ENCODE results near the gene IRF2.
"Not testable (repeated sequence)": the region's sequence is repeated elsewhere in the genome, so short reads cannot be mapped to it uniquely, and the experiment has no call there.

The IRF2 gene

DNA sequence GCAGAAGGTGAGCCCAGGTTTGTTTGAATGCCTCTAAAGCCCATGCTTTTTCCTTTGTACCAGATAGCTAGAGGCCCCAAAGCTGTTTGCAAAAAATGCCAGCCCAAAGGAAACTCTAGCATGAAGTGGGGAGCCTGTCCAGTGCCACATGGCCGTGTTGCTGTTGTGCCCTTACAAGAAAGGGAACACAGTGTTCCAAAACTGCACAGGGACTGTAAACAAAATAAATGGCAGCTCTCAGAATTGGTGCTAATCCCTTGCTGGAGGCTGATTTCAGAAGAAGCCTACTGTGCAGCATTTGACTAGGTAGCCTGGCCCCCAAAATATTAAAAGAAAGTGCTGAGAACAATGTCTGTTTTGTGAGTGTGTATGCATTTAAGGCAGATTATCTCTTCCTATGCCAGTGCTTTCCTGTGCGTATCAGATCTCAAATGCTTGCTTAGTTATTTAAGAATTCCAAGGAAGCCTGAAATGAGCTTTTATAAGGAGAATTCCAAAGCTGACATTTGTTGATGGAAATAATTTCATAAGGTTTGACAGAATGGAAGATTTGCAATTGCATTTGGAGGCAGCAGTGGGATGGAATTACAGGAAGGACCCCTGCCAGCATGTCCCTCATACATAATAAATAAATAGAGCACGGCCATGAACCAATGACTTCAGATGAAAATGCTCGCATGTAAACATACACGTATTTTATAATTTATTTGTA lies 115.7 kb downstream of the IRF2 start:
- DNase-seq: no peak

DNA sequence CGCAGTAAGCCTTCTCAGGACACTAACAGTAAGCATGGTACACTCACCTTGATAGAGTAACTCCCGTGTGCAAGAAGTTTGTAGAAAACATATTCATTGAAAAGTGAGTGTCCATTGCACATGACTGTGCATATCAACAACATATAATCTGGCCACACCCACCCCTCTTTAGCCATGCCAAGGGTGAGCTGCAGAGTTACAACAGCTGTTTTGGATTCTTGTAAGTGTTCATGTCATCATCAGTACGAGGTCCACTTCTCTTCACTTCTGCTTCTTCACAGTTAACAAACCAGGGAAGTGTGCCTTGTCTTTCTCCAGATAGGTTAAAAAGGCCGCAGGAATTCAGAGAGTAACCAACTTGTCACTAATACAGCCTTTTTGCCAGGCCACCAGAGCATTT lies 116.6 kb downstream of the IRF2 start:
- no peak for DNase-seq

DNA sequence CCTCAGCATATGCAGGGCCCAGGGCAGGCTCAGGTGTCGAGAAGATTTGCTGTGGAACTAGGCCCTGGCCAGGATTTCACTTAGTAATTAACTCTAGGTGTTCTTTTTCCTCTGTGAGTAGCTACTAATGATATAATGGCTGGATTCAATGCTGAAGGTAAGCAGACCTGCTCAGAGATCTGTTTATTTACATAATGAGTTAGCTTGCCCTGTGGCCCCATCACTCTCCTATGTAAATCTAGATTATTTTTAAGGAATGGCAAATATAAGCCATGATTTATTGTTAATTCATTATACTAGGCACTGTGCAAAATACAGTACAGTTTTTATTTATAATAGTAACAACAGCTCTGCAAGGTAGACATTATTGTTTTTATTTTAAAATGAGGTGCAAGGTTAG lies 117.2 kb downstream of the IRF2 start:
- no peak for DNase-seq

DNA sequence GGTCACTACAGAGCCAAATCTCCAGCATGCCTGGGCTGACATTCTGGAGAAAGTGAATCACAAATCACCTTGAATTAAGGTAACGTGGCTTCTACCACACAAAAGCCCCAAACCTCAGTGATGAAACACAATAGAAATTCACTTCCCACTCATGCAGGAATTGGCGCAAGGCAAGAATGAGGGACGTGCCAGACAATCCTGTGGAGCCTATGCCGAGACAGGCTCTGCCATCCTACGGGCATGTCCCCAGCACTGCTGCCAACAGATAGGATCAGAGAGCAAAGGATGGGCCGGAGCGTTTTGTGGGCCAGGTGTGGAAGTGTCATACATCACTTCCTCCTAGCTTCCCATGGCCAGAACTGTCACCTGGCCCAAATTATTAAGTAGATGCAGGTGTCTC lies 118.0 kb downstream of the IRF2 start:
- no peak for DNase-seq

DNA sequence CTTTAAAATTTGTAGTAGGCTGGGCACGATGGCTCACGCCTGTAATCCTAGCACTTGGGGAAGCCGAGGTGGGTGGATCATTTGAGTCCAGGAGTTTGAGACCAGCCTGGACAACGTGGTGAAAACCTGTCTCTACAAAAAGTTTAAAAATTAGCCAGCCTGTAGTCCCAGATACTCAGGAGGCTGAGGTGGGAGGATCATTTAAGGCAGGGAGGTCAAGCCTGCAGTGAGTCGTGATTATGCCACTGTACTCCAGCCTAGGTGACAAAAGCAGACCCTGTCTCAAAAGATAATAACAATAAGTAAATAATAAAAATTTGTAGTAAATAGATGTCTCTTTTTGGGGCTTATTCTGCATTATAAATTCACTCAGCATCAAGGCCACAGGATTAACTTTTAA lies 118.5 kb downstream of the IRF2 start:
- DNase-seq: no peak

DNA sequence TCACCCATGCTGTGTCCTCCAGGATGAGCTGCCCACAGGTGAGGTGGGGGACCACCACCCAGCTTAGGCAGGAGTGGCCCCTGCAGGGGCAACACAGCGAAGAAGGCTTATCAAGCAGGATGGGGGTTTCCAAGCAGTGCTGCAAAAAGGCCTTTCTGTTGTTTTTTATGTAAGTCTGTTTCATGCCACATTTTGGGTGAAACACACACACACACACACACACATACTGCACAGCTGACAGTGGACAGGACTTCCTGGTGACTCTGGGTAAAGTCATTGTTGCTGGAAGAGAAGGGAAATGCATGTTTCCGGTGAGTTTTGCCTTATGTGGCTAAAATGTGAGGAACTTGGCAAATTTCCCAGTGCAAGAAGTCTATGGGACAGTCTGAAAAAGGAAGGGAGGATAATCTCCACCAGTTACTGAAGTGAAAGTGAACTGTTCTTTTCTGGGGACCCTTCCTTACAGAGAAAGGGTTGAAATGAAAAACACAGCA lies 119.2 kb downstream of the IRF2 start:
- no peak for DNase-seq

DNA sequence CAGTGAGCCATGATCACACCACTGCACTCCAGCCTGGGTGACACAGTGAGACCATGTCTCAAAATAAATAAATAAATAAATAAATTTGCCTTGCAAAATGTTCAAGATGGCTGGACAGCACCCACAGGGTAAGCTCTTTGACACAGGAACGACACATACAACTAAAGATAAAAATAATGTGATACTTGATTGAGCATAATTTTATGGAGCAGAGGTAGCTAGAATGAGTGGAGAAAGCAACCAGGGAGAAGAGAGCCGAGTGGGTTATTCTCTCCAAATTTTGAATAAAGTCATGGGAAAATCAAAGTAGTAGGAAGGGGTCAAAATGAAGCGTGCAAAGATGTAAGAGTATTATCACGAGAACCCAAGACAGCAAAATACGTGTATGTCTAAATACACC lies 121.5 kb downstream of the IRF2 start:
- no peak for DNase-seq

DNA sequence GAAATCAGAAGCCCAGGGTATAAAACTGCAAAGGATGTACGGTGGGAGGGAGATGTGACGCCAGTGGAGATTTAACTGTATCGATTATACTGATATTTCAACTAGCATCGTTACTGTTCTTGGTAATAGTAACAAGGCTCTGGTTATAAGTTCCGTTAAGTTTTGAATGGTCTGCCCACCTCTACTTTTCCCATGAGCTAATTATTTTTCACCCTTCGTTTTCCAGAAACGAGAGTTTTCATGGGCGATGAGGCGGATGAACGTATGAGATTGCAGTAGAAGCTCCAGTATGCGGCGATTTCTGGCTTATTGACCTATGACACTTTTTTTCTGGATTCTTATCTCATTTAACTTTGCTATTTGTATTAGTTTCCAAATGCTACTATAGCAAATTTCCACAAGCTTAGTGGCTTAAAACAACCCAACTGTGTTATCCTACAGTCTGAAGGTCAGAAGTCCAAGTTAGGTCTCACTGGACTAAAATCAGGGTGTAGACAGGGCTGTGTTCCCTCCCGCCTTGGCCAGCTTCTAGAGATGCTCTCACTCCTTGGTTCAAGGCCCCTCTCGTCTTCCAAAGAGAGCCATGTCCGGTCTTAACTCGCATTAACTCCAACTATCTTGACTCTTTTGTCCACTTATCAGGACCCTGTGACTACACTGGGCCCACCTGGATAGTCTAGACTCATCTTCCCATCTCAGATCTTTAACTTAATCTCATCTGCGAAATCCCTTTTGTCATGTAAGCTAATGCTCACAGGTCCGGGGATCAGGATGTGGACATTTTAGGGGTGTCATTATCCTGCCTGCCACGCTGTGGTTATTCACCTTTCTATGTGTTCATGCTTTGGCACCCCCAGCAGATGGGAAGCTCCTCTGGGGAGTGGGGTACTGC lies 122.5 kb downstream of the IRF2 start:
- no peak for DNase-seq

DNA sequence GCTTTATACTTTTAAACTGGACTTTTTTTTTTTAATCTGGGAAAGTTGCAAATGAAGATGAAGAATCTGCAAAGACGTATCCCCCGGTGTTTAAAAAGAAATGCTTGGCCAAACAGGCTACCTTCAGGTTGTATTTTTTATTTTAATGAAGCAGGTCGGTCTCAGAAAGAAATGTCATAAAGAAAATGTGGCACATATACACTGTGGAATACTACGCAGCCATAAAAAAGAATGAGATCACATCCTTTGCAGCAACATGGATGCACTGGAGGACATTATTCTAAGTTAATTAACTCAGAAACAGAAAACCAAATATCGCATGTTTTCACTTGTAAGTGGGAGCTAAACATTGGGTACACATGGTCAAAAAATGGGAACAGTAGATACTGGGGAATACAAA lies 123.4 kb downstream of the IRF2 start:
- DNase-seq: no peak

DNA sequence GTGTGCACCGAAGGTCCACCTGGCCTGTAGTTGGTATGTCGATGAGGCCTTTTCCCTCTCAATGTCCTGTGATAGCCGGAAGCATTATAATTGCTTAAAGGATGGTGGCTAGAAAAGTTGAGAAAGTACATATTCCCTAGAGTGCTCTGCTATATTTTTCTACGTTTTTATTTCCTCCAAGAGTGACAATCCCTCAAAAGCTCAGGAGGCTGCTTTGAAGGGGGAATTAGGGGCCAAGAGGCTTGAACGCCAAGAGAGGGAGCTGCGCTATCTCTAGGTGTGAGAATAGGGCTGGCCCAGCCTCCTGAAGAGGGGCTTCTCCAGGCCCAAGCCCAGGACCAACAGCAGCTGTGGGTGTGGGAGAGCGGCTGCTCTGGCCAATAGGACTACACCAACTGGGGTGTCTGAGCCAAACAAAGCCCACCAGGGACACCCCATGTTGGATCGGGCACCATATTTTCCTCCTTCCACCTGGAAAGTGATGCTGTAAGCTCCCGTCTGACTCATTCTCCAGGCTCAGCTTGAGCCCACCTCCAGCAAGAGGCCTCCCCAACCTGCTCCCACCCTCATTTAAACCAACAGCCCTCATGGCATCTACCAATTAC lies 124.0 kb downstream of the IRF2 start:
- DNase-seq: no peak

DNA sequence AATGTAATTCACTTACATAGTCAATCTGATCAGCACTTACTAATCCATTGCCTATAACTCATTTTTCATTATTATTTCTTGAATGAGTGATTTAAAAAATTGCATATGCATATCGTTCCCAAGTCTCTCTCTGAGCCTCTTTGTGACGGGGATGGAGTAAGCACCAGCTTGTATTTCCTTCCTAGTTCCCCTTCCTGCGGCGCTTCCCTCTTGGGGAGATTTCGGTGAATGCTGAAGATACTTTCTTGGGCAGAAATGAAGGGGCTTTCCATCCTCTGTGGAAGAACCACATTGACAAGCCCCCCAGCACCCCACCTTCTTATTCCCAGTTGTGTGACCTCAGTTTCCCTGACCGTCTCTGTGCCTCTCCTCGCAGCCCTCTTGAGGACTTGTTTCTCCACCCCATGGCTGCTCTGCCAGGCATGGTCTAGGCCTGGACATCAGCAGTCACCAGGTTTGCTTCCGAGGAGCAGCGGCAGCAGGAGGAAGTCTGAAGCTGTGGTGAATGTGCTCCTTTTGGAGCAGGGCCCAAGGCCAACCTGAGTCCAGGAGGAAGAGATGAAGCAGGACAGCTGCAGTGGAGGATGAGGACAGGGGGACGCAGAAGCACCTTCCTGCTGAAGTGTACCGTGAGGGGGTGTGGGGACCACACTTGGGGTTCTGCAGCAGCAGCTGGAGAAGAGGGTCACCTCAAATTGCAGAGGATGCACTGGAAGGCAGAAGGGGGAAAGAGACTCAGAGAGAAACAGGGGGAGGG lies 124.9 kb downstream of the IRF2 start:
- DNase-seq: no peak

DNA sequence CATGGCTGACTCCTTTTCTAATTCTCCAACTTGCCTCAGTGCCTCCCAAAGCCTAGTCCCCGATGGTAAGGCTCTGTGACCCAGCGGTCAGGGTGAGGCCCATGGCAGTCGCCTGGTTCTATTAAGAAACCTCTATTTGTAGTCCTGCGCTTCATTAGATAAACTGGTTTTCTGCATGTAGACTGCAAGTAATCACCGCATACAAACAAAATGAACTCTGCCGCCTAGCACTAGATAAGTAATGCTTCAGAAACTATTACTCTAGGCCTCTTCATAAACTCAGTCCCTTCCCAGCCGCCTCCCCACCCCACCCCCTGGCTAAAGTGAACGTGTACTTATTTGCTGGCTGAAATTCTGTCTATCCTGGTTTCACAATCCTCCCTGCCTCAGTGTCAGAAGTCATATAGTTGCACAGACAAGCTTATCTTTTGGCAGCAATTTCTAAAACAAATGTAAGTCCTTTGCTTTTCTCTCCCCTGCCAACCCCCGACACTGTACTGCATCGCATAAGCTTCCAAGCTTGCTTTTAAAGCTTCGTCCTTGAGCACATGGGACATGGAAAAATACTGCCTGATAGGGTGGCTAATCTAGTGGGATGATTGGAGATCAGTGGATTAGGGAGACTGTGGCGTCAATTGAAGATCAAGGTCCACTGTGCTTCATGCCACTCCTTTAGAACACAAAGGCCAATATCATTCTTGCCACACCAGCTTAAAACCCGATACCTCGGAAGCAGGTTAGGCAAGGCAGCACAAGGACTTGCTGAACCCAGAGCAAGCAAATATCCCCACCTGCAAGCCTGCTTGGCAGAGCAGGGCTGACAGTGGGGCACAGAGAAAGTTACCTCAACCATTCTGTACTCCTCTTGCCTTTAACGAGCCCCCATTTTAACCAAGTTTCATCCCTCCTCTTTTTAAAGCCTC lies 125.8 kb downstream of the IRF2 start:
- DNase-seq: no peak

DNA sequence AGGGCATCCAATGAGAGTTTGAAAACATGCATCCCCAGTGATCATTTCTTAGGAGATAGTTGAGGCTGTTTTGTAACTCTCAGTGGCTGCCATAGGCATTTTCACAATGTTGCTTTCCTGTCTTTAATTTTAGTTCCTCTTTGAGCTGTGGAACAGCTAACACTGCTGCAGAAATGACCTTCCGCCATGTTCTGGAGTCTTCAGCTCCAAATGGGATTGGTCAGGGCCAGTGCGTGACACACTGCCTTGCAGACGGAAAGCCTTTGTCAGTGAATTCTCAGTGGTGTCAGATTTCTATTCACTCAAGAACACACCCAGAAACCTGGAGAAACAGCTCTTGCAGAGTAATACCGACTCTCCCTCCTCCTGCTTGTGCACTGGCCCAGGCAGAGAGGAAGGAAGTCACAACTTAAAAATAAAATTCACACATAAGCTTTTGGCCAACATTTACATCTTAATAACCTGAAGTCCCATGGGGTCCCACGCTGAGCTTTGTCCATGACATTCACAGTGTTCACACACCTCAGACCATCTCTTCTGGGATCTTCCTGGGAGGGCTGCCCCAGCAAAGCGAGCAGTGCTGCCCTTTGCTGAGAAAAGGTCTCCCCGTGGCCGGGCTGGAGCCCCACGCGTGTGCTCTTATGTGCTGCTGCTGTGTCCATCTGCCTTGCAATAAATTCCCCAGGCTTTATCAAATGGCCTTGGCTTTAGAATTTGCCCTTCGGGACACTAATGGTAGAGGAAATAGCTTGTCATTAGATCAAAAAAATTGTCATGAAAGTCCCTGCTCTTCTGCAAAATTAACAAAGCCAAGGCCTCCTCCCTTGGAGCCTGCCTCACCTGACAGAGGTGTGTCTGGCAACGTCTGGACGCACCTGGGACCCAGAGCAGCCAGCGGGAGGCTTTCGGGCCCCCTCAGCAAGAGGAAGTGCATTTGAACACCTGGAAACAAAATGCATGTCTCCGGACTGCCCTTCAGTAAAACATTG lies 126.8 kb downstream of the IRF2 start:
- no peak for DNase-seq

DNA sequence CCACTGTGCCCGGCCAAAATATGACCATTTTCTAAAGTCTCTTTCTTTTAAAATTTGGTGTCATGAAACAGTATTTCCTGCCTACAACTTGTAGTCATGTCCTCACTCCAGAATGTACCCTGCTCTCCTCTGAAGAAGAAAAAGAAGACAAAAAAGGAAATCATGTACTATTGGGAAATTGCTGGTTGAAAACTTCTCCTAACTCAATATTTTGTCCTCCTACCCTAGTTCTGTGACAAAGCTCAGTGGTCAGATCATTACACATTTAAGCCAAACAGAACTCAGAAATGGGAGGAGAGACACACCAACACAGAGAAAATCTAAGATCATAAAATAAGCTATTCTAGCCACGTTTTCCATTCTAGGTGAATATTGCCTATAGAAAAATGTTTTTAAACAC lies 127.7 kb downstream of the IRF2 start:
- no peak for DNase-seq

DNA sequence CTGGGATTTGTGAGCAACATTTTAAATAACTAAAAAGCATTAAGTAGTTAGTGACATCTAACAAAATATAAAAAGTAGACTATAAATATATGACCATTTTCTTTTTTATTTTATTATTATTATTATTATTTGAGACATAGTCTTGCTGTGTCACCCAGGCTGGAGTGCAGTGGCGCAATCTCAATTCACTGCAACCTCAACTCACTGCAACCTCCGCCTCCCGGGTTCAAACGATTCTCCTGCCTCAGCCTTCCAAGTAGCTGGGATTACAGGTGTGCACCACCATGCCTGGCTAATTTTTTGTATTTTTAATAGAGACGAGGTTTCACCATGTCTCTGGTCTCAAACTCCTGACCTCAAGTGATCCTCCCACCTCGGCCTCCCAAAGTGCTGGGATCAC lies 128.1 kb downstream of the IRF2 start:
- not testable (repeated sequence) for DNase-seq

DNA sequence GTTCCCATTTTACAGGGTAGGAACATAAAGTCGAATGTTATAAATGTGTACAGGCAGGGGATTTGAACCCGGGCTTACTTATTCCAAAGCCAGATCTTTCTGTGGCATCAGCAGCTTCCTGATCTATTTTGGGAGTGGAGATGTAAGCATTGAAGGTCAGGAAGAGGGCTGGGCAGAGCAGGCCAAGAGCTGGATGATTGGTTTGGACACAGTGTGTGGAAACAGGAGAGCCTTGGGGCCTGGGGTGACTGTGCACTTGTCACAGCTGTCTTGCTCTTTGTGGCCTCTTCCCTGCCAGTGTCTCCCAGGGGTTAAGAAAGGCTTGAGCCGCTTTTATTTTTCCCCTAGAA lies 128.8 kb downstream of the IRF2 start:
- no peak for DNase-seq

DNA sequence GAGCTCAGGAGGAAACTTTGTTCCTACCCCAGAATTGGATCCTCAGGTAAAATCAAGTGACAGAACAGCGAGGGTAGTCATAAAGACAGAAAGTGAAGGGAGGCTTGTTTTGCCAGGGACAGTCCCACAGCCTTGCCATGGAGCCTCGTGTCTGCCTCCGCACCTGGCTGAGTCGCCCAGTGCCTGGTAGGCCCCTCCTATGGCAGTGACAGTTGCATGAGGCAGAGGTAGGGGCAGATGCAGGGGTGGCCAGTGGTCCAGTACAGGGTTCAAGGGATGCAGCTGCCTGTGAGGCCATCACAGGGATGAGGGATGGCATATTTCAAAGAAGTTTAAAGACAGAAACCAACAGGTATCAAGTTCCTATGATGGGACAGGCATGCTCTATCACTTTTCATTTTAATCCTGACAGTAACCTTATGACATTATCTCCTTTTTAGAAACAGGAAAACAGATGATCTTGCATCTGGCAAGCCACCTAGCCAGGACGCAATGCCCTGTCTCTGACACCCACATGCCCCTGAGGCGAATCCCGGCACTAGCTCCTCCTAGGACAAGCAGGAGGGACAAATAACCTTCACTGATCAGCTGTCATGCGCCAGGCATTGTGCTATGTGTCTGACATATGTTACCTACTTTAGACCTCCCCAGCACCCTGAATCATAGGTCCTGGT lies 129.3 kb downstream of the IRF2 start:
- DNase-seq: no peak

DNA sequence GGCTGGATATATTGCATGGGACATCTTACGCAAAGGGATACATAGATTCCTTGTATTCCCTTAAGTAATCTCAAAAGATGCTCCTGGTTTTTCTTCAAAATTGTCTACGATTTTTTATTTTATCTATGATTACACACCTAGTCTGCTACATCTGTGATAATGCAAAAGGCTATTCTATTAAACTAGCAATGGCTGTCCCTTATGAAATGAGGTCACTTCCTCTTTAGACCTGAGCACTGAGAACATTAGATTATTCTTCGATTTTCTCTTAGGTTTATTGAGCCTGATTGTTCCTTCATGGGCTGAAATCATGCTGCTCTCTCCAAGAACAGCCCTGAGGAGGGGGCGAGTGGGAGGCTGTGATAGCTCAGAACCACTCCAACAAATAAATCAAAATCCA lies 129.9 kb downstream of the IRF2 start:
- DNase-seq: no peak

DNA sequence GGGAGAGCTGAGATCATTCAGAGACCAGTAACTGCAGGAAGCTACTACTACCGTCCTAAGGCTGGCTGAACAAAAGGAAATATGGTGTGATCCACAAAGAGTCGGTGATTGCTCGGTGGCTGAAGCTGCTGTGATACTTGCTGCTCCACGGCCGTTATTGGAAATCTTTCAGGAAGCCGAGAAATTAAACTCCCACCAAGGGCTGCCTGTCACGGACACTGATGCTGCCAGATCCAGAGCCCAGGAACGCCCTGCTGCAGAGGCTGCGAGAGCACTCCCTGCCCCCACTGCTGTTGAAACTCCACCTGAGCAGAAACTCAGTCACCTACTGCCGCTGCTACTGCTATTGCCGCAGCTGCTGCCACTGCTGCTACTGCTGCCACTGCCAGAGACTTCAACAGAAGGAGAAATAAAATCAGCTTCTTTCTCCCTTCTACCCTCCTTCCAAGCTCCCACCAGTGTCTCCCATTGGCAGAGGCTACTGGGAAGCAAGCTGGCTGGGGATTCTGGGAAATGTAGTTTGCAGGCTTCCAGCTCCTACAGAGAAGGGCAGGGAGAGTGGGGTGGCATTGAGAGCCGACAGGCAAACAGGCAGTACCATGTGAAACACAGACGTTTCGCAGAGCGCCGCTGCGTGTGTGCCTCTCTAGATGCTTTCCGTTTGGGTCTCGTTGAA lies 130.7 kb downstream of the IRF2 start:
- peak; percentile 77 for DNase-seq

DNA sequence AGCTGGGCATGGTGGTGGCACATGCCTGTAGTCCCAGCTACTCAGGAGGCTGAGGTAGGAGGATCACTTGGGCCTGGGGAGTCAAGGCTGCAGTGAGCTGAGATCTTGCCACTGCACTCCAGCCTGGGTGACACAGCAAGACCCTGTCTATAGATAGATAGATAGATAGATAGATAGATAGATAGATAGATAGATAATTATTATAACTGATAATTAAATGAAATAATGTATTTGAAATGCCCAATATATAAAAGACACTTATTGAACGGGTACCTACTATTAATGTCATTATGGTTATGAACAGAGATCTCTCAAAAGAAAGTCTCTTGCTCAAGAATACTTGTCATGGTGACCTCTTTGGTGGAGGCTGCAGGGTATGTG lies 131.5 kb downstream of the IRF2 start:
- DNase-seq: not testable (repeated sequence)
